Measurements from ENCODE around the gene PGAM2.
"Not testable (repeated sequence)": the region's sequence is repeated elsewhere in the genome, so short reads cannot be mapped to it uniquely, and the experiment has no call there.

PGAM2 gene

DNA sequence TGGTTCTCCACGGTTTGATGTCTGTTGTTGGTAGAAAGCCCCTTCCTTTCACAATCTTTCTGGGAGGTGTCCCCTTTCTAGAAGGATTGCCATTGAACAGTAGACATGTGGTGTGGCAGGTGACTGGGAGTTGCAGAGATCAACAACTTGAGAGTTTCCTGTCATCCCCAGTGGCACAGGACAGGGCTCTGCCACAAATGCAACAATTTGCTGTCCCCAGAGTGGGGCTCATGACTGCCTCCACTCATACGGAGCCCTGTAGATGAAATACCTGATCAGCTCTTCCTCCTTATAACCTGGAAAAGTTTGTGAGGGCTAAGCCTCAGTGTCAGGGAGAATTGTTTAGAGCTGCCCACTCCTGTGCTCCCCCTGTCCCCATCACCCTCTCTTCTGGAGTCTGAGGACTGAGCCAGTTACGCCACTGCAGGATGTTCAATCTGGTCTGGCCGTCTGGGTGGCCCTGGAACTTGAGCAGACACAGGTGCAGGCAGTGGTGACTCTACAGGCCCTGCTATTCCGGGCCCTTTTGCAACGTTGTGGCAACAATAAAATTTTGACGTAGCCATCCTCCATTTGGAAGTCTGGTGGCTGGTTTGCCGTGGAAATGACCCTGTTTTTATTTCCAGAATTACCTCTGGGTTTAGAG, 14.3 kb downstream of the PGAM2 start:
- DNase-seq (ENCODE audit: low read depth in 2 of 2): no peak

DNA sequence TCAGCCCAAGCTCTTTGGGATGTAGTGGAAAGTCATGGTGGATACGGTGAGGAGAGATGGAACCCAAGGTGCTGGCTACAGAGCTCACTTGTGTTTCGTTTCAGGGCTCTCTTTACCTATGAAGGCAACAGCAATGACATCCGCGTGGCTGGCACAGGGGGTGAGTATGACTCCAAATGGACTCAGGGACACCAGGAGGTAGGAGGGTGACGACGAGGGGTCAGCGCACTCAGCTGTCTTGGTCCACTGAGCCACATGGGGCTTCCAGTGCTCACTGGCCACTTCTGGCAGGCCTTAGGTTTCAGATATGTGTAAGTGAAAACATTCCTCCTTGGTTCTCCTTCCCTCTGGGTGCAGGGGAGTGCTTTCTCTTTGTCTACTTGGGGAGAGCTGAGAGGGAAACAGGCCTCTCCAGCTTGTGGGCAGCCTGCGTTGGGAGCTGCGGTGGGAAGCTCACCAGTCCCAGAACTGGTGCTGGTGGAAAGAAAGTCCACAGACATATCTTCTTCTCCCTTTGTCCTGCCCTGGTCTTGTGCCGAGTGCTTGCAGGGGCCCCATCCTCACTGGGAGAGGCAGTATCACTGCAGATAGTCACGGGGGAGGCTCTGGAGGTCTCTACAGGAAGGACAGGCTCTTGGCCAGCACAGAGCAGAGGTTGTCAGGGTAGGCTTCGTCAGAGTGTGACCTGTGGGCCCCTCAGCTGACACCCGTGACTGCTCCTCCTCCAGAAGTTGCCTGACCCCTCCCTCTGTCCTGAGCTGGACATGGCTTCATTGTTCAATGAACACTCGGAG, 15.0 kb downstream of the PGAM2 start:
- DNase-seq (ENCODE audit: low read depth in 2 of 2): no peak

DNA sequence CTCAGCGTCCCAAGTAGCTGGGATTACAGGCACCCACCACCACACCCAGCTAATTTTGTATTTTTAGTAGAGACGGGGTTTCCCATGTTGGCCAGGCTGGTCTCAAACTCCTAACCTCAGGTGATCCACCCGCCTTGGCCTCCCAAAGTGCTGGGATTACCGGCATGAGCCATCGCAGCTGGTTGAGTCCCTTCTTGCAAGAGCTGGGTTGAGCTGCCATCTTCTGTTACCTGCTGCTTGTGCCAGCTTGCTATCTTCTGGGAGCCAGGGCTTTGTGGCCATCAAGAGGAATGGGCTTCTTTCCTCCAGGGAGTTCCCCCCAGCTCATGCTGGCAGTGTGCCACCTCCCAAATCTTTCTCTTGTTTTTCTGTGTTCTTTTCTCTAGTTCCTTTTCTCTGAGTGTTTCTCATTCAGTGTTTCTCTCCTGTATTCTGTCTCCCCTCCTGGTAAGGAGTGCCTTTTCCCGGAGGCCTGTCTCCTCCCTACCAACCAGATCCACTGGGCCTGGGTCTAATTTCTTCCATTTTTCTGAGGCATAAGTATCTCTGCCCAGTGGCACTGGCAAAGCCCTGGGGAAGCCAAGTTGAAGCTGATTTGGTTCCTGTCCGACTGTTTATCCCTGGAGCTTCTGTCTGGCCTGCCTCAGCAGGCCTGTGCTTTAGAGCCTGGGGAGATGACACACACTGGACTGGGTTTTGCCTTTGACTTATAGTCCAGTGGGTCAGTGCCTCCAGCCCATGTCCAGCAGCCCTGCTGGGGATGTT, 17.2 kb downstream of the PGAM2 start:
- no peak for DNase-seq (ENCODE audit: low read depth in 2 of 2)

DNA sequence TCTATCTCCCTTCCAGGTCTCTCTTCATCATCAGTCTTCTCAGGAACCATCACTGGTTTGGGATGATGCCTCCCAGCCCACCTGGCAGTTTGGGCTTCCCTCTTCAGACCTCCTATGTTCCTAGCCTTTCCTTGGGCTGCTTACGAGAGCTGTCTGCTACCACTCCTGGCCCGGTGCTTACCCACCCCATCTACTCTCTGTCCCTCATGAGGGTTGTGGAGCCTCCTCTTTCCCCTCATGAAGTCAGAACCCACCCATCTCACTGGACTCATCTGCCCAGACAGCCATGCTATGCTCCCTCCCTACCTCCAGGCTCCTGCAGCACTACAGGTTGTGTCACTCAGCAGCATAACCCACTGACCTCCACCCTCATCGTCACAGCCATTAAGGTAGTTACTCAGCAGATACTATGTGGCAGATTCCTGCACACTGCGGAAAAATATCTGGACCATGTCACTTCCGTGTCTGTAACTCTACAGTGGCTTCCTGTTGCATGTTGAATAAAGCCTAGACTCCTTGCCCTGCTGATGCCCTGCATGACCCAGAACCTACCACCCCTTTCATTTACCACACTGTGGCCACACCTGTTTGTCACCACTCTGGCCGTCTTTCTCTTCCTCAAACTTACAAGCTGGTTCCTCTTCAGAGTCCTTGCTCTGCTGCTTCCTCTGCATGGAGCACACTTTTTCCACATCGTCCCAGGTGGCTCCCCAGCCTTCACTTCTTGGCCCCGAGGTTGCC, 18.9 kb downstream of the PGAM2 start:
- DNase-seq (ENCODE audit: low read depth in 2 of 2): no peak

- DNase-seq (ENCODE audit: low read depth in 2 of 2): no peak
These were observed 19.9 kb downstream of the PGAM2 start for GRCh38 chr7:44045226-44046014.

DNA sequence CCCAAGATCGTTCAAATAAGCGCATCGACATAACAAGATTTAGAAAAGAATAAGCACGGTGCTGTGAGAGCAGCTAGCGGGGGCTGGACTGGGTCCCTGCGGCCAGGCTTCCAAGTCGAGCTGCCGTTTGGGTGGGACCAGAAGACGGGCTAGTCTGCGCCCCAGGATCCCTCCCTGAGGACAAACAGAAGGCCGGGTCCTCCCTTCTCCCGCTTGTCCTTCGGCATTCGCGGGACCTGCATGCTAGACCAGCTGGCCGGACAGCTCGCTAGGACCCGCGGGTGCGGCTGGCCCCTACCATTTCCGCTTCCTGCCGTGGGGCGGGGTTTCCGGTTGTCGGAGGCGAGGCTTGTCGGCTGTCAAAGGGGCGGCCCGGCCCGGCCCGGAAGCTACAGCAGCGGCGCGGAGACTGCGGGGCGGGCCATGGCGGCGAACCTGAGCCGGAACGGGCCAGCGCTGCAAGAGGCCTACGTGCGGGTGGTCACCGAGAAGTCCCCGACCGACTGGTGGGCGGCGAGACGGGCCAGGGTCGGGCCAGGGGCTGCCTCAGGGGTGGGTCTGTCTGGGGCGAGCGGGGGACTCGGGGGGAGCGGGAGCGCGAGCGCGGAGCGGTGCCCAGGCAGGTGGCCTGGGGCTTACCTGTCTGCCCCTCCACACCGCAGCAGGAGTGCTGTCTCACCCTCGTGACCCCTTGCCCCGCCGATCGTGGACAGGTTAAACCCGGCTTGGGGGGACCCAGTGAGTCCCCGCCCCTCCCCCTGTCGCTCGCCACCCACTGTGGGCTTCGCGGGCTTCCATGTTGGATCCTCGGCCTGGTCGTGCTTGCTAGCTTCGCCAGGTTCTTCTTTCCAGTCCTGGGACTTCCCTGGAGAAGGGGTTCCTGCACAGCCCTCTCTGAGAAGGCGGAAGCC, 20.8 kb downstream of the PGAM2 start, which contains the start of gene DBNL:
DBNL (plus strand) TSS at position 388 of the 911 bp plus-strand sequence; CDS start at position 424, 36 bp downstream.
- peak; percentile 90 for DNase-seq (ENCODE audit: low read depth in 2 of 2)

DNA sequence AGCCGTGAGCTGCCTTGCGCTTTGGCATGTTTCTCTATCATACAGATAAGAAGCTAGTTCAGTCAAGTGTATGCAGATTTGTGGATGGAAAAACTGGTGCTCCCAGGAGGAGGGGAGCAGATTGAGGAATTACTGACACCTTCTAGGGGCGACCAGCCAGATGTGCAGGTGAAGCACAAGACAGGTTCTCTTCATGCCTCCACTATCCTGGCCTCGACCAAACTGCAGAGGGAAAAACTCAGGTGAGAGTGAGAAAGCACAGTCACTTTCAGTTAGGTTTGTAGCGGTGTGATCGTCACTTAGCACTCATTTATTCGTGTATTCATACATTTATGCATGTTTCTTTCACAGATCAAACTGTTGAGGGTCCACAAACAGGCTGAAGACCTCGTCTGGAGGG, 21.5 kb downstream of the PGAM2 start:
- DNase-seq (ENCODE audit: low read depth in 2 of 2): no peak

DNA sequence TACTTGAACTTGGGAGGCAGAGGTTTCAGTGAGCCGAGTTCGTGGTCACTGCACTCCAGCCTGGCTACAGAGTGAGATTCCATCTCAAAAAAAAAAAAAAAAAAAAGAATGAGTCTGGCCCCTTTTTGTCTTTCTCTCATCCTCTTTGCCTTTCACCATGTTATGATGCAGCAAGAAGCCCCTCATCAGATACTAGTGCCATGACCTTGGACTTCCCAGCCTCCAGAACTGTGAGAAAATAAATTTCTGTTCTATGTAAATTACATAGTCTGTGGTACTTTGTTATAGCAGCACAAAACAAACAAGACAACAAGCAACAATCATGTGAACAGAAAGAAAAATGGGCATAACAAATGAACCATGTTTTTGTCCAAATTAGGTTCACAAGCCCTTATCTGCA, 23.1 kb downstream of the PGAM2 start:
- DNase-seq (ENCODE audit: low read depth in 2 of 2): no peak

DNA sequence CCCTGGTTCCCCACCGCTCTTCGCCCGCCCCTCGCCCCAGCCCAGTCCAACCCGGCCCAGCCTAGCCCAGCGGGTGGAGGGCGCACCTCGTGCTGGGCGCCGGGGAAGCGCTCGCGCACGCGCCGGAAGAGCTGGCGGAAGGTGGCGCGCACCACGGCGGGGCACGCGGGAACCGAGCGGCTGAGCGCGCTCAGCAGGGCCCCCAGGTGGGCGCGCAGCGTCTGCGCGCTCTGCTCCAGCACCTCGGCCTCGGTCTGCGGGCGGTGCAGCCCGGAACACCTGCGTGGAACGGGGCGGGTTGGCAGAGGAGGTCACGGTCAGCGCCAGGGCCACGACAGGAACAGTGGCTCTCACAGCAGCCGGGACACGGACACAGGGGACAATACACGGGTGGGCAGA, 24.9 kb downstream of the PGAM2 start:
- peak in 1 of 2 donors; percentile 53 for DNase-seq (ENCODE audit: low read depth in 2 of 2)

GRCh38 chr7:44039800-44040492, 25.4 kb downstream of the PGAM2 start:
- DNase-seq (ENCODE audit: low read depth in 2 of 2): not testable (repeated sequence)

DNA sequence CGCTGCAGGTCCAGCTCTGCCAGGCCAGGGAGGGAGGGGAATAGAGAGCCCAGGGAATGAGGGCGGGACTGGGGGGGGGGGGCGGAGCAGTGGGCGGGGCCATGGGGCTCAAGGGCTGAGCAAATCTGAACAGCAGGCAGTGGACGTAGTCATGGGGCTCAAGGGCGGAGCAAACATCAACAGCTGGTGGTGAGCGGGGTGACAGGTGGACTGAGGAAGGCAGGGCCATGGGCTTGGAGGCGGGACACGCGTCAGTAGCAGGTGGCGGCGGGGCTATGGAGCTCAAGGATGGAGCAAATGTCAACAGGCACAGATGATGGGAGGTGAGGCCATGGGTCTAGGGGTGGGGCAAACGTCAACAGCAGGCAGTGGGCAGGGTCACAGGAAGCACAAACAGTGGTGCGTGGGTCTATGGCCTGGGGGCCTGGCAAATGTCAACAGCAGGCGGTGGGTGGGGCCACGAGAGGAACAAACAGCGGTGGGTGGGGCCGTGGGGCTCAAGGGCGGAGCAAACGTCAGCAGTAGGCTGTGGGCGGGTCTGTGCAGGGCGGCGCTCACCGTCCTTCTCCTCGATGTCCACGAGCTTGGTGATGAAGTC, 26.3 kb downstream of the PGAM2 start:
- DNase-seq (ENCODE audit: low read depth in 2 of 2): peak; percentile 62 to 79

- not testable (repeated sequence) for DNase-seq (ENCODE audit: low read depth in 2 of 2)
These were observed 26.8 kb downstream of the PGAM2 start for GRCh38 chr7:44038553-44038952.

DNA sequence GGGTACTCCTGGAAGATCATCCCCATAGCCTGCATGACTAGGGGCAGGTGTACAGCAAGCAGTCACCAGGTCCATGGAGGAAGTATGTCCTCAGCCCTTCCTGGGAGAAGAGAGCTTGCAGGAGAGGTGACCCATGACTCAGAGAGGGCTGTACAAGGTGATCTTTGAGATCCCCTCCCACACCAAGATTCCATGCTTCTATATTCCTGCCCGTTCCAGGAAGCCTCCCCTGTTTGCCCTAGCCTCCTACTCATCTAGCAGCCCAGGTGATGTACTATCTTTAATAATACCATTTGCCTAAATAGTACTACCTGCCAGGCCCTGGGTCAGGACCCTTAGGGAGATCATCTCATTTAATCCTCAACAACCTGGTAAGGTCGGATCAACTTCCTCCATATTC, 27.4 kb downstream of the PGAM2 start:
- not testable (repeated sequence) for DNase-seq (ENCODE audit: low read depth in 2 of 2)

GRCh38 chr7:44036364-44036763, 29.0 kb downstream of the PGAM2 start:
- peak in 1 of 2 donors; percentile 42 for DNase-seq (ENCODE audit: low read depth in 2 of 2)

GRCh38 chr7:44033971-44034844, 31.2 kb downstream of the PGAM2 start:
- not testable (repeated sequence) for DNase-seq (ENCODE audit: low read depth in 2 of 2)

DNA sequence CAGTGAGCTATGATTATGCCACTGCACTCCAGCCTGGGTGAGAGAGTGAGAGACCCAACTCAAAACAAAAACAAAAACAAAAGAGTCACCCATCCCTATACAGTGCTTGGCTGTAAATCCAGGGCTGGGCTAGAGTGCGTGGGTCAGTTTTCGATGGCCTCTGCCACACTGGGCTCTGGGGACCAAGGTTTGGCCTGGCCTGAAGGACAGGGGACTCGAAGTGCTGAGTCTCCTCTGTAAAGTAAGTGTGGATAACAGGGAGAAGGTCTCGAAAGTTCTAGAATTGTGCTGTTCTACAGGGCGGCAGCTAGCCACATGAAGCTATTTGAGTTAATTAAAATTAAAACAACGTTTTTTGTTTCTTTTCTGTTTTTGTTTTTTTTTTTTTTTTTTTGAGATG, 33.3 kb downstream of the PGAM2 start:
- not testable (repeated sequence) for DNase-seq (ENCODE audit: low read depth in 2 of 2)

DNA sequence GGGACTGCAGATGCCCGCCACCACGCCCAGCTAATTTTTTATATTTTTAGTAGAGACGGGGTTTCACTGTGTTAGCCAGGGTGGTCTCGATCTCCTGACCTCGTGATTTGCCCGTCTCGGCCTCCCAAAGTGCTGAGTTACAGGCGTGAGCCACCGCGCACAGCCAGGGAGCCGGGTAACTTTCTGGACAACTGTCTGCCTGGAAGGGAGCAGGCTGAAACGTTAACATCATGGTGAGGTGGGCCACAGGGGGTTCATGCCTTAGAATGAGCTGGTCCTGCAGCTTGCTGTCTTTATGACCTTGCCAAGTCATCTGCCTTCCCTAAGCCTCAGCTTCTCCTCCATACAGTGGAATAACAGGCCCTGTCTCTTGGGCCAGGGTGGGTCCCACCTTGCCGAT, 34.0 kb downstream of the PGAM2 start:
- DNase-seq (ENCODE audit: low read depth in 2 of 2): not testable (repeated sequence)

DNA sequence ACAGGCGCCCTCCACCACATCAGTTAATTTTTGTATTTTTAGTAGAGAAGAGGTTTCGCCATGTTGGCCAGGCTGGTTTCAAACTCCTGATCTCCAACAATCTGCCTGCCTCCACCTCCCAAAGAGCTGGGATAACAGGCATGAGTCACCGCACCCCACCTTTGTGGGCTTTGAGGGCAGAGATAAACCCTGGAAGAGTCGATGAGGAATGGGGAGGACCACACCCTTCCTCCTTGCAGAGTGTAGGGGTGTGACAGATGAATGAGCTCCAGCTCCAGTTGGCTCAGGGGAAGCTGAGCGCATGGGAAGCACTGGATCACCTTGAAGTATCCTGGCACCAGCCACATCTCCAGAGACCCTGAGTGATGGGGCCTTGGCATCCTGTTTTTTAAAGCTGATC, 35.3 kb downstream of the PGAM2 start:
- DNase-seq (ENCODE audit: low read depth in 2 of 2): not testable (repeated sequence)
